ENCODE data around the gene DPY19L3.
"Not testable (repeated sequence)": the region's sequence is repeated elsewhere in the genome, so short reads cannot be mapped to it uniquely, and the experiment has no call there.

- TF ChIP-seq POLR2AphosphoS5 (IDR thresholded peaks at IDR 0.05); MXI1 (conservative IDR thresholded peaks at IDR 0.05; ENCODE audit: poor library complexity, severe bottlenecking); CTCF (IDR thresholded peaks at IDR 0.05; ENCODE audit: poor library complexity, severe bottlenecking); EP300 (conservative IDR thresholded peaks at IDR 0.05; ENCODE audit: poor library complexity, severe bottlenecking); EZH2 (IDR thresholded peaks at IDR 0.05; ENCODE audit: borderline replicate concordance, insufficient read depth, low read length, poor library complexity, severe bottlenecking); TAF1 (IDR thresholded peaks at IDR 0.05; ENCODE audit: low read depth): not testable (repeated sequence)
These were observed 31.2 kb upstream of the DPY19L3 start for GRCh38 chr19:32374362-32374761.

Data from neural cell (in vitro differentiated cells).